Activated CD4-positive, alpha-beta T cell treated with anti-CD3 and anti-CD28 coated beads for 4 hours (primary cell): ENCODE results near the gene FAM153A.
A peak's percentile ranks its signal among the peaks of the same experiment; 100 is the strongest.
"Not testable (repeated sequence)": the region's sequence is repeated elsewhere in the genome, so short reads cannot be mapped to it uniquely, and the experiment has no call there.

Source experiments
- DNase-seq, 2 donors: peaks; one replicate each; pipeline ENCODE4 v3.0.0-alpha.2; 2020

Gene FAM153A

GRCh38 chr5:177782792-177783633, at the start of gene FAM153A:
Gene FAM153A (minus strand): TSS chr5:177782899.
- DNase-seq = not testable (repeated sequence)

DNA sequence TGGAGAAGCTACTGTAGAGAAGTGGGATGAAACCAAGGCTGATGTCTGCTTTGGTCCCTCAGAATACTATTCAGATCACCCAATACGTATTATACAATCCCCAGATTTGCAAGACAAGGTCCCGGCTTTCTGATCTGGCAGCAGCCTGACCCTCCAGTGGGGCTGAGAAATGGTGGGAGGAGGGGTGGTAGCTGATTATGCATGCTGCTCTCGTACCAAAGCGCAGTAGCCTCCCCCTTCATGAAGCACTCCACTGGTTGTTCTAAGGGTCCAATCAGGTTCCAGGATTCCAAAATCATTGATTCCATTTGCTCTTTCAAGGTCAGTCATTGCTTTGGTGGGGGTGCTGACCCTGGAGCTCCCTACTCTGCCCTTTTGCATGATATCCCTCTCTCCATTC, 49.6 kb upstream of the FAM153A start:
- not testable (repeated sequence) for DNase-seq

DNA sequence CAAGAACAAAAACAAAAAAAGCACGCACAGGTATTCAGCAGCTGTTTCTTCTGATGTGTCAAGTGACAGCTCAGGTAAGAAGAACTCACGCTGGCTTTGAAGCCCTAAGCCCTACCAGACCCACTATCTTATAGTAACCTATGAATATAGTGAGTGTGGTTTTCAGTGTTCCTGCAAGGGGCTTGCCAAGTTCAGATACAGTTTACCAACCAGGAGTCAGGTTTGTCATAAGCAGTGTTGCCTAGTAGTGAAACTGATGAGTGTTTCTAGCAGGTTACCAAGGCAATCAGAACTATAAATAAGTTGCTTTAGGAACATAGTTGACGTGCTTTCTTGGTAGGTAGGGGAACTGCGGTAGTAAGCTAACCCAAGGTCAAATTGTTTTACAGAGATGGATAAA, 43.4 kb upstream of the FAM153A start:
- DNase-seq = not testable (repeated sequence)

- not testable (repeated sequence) for DNase-seq
Observed at GRCh38 chr5:177824776-177825175, 42.1 kb upstream of the FAM153A start.

DNA sequence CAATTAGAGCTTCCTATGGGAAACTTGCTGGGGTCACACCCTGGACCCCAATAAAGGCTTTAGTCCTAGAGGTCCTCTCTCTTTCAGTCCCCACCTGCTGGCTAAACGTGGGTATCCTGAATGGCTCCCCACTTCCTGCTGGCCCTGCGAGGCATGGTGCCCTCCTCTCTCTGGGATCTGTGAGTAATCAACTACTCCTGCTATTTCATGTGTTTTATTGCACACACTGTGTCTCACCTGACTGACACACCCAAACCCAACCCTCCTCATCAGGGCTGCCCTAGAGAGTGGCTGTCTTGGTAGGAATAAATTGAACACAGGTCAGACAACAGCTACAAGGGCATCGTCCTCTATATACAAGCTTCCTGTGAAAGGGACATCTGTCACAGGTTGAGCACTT, 39.8 kb upstream of the FAM153A start:
- DNase-seq = not testable (repeated sequence)

GRCh38 chr5:177819664-177820063, 37.0 kb upstream of the FAM153A start:
- DNase-seq = not testable (repeated sequence)

DNA sequence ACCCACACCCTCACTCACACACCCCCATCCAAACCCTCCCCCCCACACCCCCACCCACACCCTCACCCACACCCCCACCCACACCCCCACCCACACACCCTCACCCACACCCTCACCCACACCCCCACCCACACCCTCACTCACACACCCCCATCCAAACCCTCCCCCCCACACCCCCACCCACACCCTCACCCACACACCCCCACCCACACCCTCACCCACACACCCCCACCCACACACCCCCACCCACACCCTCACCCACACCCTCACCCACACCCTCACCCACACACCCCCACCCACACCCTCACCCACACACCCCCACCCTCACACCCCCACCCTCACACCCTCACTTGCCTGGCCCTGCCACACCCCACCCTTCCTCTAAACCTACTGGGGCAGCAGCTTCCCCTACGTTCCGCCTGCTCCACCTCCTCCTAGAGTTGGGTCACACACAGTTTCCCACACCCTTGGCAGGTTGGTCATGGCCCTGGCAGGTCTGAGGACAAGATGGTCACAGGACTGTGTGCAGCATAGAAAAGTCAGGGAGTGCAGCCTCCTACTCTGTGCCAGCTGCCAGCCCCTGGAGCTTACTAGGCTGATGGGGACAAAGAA, 30.2 kb upstream of the FAM153A start:
- DNase-seq = not testable (repeated sequence)

DNA sequence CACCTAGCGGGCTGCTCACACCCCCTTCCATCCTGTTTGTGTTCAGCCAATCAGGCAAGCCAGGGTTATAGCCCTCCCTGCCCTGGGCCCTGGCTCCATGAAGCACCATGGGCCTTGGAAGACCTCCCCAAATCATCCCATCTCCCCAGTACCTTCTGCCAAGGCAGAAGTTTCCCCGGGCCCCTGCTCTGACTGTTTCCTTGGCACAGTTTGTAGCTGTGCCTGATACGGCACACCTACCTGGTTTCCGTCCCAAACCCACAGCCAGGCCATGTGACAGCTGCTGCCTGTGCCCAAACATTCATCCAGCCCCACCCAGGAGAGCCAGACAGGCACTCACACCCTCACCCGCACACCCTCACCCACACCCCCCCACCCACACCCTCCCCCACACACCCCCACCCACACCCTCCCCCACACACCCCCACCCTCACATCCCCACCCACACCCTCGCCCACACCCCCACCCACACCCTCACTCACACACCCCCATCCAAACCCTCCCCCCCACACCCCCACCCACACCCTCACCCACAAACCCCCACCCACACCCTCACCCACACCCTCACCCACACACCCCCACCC, 29.6 kb upstream of the FAM153A start:
- DNase-seq = peak in 1 of 2 donors; percentile 24

DNA sequence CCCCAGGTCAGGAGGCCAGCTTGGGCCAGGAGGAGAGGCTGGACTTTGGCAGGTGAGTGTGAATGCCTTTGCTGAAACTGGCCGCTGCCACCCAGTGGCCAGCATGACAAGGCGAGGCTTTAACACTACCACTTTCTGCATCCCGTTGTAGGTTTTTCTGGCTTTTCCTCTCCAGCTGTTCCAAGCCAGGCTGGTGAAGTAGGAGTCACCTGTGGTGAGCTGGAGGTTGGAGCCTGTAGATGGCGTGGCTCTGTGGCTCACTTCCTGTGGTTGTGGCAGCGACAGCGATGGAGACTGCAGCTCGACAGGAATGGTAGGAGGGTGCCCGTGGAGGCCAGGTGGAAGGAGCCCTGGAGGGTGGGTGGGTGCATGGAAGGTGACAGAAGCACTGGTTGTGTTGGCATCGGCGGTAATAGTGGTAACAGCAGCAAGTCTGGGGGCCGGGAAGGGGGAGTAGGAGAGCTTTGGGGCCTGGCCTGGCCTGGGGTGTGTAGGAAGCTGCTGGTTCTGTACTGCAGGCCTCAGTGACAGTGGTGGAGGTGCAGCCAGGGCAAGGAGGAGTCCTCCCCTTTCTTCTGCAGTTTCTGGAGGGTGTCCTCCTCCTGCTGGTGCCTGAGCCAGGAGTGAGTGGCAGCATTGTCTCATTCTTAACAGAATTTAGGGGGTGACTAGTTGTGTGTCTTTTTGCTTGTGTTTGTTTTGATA, 26.7 kb upstream of the FAM153A start:
- DNase-seq = peak; percentile 15 to 20

DNA sequence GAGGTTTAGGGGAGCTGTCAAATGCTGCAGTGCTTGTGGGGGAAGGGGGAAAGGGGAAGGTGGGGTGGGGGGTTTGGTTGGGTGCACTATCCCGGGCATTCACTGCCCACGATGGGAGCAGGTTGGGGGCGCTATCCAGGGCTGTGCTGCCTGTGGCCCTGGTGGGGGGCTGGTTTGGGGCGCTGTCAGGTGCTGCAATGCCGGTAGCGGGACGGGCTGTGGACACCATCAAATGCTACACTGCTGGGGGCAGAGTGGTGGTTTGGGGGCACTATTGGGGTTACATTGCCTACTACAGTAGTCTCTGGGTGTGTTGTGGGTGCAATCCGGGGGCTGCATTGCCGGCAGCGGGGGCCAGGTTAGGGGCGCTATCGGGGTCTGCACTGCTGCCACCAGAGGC, 25.7 kb upstream of the FAM153A start:
- not testable (repeated sequence) for DNase-seq

- not testable (repeated sequence) for DNase-seq
Observed at GRCh38 chr5:177807265-177807664, 24.6 kb upstream of the FAM153A start.

DNA sequence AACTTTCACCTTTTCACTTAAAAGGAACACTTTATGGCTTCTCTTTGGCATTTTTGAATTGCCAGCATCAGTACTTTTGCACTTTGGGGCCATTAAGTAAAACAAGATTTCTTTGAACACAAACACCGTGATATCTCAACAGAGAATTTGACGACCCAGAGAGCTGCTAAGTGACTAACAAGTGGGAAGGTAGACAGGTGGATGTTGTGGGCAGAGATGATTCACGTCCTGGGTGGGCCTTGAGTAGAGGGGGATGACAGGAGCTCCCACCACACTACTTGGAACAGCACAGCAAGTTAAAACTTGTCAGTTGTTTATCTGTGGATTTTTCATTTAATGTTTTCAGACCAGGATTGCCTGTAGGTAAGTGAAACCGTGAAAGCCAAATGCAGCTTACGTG, 18.7 kb upstream of the FAM153A start:
- DNase-seq = peak; percentile 29 to 30

DNA sequence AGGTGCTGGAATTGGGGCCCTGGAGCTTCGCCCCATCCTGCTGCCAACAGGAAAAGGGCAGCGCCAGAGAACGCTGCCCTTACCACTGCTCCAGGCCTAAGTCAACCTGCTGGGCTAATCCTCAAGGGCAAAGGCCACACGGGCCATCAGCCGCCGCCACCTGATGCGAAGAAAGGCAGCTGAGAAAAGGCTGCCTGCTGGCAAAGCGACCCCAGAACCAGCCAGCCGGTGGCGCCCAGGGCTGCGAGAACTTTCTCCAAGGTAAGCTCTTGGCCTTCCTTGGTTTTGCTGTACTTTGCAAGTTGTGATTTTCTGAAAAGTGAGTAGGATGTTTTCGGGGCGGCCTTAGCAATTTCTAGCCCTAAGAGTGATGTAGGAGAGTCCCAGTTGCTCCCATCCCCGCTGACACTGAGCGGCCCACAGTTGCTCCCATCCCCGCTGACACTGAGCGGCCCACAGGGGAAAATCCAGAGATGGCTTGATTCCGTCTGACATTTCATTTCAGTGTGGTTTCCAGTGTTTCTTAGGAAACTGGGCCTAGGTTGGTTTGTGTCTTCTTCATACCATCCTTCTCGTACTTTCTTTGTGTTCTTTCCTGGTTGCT, 15.6 kb upstream of the FAM153A start:
- peak; percentile 6 to 14 for DNase-seq

- not testable (repeated sequence) for DNase-seq
Observed at GRCh38 chr5:177793272-177793671, 10.6 kb upstream of the FAM153A start.

- not testable (repeated sequence) for DNase-seq
Observed at GRCh38 chr5:177791649-177792048, 8.9 kb upstream of the FAM153A start.

GRCh38 chr5:177782169-177782568, 530 bp downstream of the FAM153A start:
- DNase-seq = not testable (repeated sequence)

DNA sequence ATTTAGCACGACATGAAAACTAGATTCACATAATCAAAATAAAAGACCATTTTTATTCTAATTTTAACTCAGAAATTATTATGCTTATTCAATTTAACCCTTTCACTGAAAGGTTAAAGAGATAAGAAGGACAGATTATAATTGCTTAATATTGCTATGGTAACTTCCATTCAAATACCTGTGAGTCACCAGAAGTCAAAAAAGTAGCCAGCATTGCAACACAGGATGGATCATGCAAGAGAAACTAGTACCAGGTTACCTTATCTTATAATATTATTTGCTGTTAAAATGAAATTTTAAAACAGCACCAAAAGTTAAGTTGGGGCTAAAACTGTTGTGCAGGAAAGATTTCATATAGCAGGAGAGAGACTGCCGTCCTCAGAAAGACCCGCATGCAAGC, 11.5 kb downstream of the FAM153A start:
- not testable (repeated sequence) for DNase-seq

- peak; percentile 16 to 37 for DNase-seq
Observed at GRCh38 chr5:177770646-177771045, 12.1 kb downstream of the FAM153A start.

DNA sequence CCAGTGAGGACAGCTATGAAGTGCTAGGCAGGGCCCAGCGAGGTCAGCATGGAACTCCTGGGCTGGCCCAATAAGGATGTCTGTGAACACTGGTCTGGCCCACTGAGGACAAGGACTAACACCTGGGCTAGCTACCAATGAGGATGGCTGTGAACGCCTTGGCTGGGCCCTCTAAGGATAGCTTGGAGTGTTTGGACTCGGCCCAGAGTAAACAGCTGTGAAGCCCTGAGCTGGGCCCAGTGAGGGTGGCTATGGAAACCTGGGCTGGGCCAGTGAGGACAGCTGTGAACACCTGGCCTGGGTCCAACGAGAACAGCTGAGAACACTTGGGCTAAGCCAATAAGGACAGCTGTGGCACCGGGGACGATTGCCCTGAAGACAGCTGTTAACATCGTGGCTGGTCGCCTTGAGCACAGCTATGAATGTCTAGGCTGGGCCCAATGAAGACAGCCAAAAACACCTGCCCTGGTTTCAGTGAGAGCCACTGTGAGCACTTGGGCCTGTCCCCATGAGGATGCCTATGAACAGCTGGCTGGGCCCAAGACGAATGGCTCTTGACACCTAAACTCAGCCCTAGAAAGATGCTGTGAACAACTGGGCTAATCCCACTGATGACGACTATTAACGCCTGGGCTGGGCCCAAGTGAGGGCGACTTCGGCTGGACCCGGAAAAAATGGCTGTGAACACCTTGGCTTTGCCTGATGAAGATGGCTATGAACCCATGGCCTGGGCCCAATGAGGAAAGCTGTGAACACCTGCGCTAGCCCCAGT, 18.8 kb downstream of the FAM153A start:
- not testable (repeated sequence) for DNase-seq

DNA sequence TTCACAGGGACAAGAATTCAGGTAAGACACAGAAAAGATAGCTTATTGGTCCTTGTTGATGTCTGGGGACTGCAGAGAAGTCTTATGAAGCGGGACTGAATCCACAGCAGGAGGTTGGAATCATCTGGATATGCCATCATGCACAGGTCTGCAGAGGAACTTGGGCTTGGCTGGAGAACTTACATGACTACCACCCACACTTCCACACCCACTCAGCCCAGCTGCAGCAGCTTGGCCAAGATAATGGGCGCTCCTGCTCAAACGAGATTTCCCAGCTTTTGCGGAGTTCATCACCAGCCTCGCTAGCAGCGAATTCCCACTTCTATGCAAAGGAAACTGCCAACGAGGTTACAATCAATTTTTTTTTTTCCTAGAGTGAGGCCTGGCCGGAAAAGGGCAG, 21.7 kb downstream of the FAM153A start:
- not testable (repeated sequence) for DNase-seq

GRCh38 chr5:177747354-177747753, 35.3 kb downstream of the FAM153A start:
- DNase-seq = not testable (repeated sequence)

DNA sequence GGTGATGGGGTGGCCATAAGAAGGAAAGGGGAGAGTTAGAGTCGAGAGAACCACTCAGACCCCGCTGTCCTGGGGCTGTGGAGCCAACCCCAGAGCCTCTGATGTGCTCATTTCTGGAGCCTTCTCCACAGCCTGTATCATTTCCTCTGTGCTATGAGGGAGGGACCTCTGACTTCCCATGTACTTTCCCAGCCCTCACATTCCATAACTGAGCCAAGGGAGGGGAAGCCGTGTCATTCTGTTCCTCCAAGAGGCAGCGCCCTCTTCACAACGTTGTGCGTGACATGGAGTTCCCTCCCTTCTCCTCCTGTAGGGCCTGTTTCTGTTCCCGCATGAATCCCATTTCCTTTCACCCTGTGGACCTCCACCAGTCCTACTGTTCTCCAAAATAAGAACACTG, 57.8 kb downstream of the FAM153A start:
- DNase-seq = not testable (repeated sequence)
